ENCODE measurements around the gene NMS. TPM values are rescaled to one million over a fixed set of nuclear protein-coding genes. Genes with fewer than 3 reads are reported as not detected.

NMS gene
- total RNA-seq, result not detected
- long read RNA-seq, result 0 reads

GRCh38 chr2:100470182-100470581 lies at the start of gene NMS:
NMS (plus strand) TSS chr2:100470482; CDS start chr2:100470489, 7 bp downstream.
- no peaks in the 10 kb centered on the region for H3K36me3 ChIP-seq
- H3K27ac ChIP-seq, result no peak within 1 kb of the TSS
- ATAC-seq (no peak), DNase-seq (no peak)
- 68% methylated on average over 7 of the region's 7 CpGs for WGBS (ENCODE audit: insufficient coverage, low coverage, low lambda C conversion rate, missing lambda C conversion rate)
- H3K27me3 ChIP-seq, result no peaks in the 10 kb centered on the region
- no peaks in the 10 kb centered on the region for H3K4me1 ChIP-seq
- TF ChIP-seq POLR2A (IDR thresholded peaks at IDR 0.05) (no peak), CTCF (IDR thresholded peaks at IDR 0.05) (no peak)
- intact Hi-C loops (cut with DNase I), result no loop called here
- no peaks in the 10 kb centered on the region for H3K9me3 ChIP-seq
- H3K4me3 ChIP-seq, result no peak within 1 kb of the TSS

- WGBS (ENCODE audit: insufficient coverage, low coverage, low lambda C conversion rate, missing lambda C conversion rate), result 77% methylated on average over 4 of the region's 4 CpGs
- no peaks in the 10 kb centered on the region for H3K27me3 ChIP-seq
Measured at GRCh38 chr2:100422320-100423055, 47.8 kb upstream of the NMS start.

GRCh38 chr2:100423631-100424030 lies 46.7 kb upstream of the NMS start:
- H3K27ac ChIP-seq, result no peak overlapping the region
- DNase-seq, result no peak
- 73% methylated on average over 1 of the region's 1 CpG for whole genome bisulfite sequencing (ENCODE audit: insufficient coverage, low coverage, low lambda C conversion rate, missing lambda C conversion rate)
- no peaks in the 10 kb centered on the region for H3K27me3 ChIP-seq
- TF ChIP-seq POLR2A (IDR thresholded peaks at IDR 0.05), result no peak
- no peak for TF ChIP-seq CTCF (IDR thresholded peaks at IDR 0.05)
- no peak for ATAC-seq
- no peaks in the 10 kb centered on the region for H3K9me3 ChIP-seq
- H3K4me3 ChIP-seq, result no peak overlapping the region
- no peaks in the 10 kb centered on the region for H3K36me3 ChIP-seq
- no peaks in the 10 kb centered on the region for H3K4me1 ChIP-seq
- intact Hi-C loops (cut with DNase I), result no loop called here

More at GRCh38 chr2:100422320-100423055, 47.8 kb upstream of the NMS start:
- no peak overlapping the region for H3K27ac ChIP-seq
- no peaks in the 10 kb centered on the region for H3K9me3 ChIP-seq
- H3K4me1 ChIP-seq, result no peaks in the 10 kb centered on the region
- H3K36me3 ChIP-seq, result no peaks in the 10 kb centered on the region
- TF ChIP-seq CTCF (IDR thresholded peaks at IDR 0.05) (peak; percentile 29 to 53 (median 43)), POLR2A (IDR thresholded peaks at IDR 0.05) (no peak)
- DNase-seq (no peak), ATAC-seq (peak; percentile 56 to 76 (median 61))
- H3K4me3 ChIP-seq, result no peak overlapping the region
- intact Hi-C loops (cut with DNase I), result no loop called here

GRCh38 chr2:100424277-100424875 lies 45.9 kb upstream of the NMS start:
- Histone ChIP-seq H3K36me3 (no peaks in the 10 kb centered on the region), H3K9me3 (no peaks in the 10 kb centered on the region), H3K27ac (no peak overlapping the region), H3K4me3 (no peak overlapping the region), H3K27me3 (no peaks in the 10 kb centered on the region), H3K4me1 (no peaks in the 10 kb centered on the region)
- intact Hi-C loops (cut with DNase I), result no loop called here
- WGBS (ENCODE audit: insufficient coverage, low coverage, low lambda C conversion rate, missing lambda C conversion rate), result 55% methylated on average over 3 of the region's 4 CpGs
- no peak for ATAC-seq
- DNase-seq, result no peak
- TF ChIP-seq POLR2A (IDR thresholded peaks at IDR 0.05), result no peak
- no peak for TF ChIP-seq CTCF (IDR thresholded peaks at IDR 0.05)
